Mononuclear cell (primary cell): ENCODE measurements around the gene PRODH2. TPM values are rescaled to one million over a fixed set of nuclear protein-coding genes. Genes with fewer than 3 reads are reported as not detected.

Experiments
- H3K27me3 ChIP-seq: 2 replicates; pipeline ENCODE4 v1.6.0; 2011; ENCODE audit warnings: low read length, control low read depth; ENCODE audit not compliant: insufficient read depth
- H3K4me1 ChIP-seq: 2 replicates; pipeline ENCODE4 v1.5.1; 2011; ENCODE audit warnings: mild to moderate bottlenecking, low read length, control low read depth; ENCODE audit not compliant: insufficient read depth
- H3K4me3 ChIP-seq: 2 replicates; pipeline ENCODE4 v1.5.1; 2011; ENCODE audit warnings: mild to moderate bottlenecking, low read length, moderate library complexity
- H3K9me3 ChIP-seq: 2 replicates; pipeline ENCODE4 v1.5.1; 2011; ENCODE audit warnings: low read depth, mild to moderate bottlenecking, control low read depth, low read length
- total RNA-seq: library from RNA; depleted of rRNA; stranded (reverse); fragments of >200 nt; gene quantifications from one replicate; pipeline ENCODE4 v1.2.3, GENCODE V29; 2012

Gene PRODH2
- total RNA-seq, 1 donor, result not detected

DNA sequence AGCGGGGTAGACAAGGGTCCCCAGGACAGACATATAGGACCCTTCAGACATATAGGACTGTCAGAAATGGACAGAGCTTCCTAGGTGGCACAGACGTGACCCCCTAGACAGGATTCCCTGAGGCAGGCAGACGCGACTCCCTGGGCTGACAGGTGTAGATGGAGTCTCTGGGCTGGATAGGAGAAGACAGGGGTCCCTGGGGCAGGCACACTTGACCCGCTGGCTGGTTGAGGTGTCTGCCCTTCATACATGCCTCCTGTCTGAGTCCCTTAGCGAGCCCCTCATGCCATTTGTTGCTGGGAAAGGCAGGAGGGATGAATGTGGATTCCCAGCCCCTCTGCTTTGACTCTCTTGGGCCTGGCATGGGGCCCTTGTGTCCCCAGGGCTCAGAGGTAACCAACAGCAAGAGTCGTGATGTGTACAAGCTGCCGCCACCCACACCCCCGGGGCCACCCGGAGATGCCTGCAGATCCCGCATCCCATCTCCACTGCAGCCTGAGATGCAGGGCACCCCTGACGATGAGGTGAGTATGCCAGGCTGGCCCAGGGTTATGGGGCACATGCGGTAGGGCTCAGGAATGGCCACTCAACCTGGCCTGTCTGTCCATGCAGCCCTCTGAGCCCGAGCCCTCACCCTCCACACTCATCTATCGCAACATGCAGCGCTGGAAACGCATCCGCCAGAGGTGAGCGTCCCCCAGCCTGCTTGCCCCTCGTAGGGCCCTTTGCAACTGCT lies 58.8 kb downstream of the PRODH2 start:
- H3K27me3 ChIP-seq, result peaks cover 9% of the 10 kb centered on the region
- H3K4me3 ChIP-seq, result no peak overlapping the region
- no peaks in the 10 kb centered on the region for H3K9me3 ChIP-seq
- peaks cover 36% of the 10 kb centered on the region for H3K4me1 ChIP-seq

DNA sequence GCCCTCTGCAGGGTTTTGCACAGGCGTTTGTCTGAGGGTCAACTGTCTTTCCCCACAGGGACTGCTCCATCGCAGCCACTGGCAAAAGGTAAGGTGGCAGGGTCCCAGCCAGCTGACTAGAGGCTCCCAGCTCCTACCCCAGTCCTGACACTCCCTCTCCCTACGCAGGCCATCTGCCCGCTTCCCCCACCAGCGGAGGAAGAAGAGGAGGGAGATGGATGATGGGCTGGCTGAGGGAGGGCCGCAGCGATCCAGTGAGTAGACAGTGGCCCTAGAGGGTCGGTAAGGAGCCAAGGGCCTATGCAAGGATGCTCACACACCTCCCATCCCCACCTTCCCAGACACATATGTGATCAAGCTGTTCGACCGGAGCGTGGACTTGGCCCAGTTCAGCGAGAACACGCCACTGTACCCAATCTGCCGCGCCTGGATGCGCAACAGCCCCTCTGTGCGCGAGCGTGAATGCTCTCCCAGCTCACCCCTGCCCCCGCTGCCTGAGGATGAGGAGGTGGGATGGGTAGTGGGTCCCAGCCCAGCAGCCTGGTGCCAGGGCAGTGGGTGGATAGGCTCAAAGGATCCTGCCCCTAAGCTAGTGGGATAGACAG lies 59.8 kb downstream of the PRODH2 start:
- no peaks in the 10 kb centered on the region for H3K9me3 ChIP-seq
- H3K4me3 ChIP-seq, result no peak overlapping the region
- peaks cover 9% of the 10 kb centered on the region for H3K27me3 ChIP-seq
- H3K4me1 ChIP-seq, result peaks cover 36% of the 10 kb centered on the region

DNA sequence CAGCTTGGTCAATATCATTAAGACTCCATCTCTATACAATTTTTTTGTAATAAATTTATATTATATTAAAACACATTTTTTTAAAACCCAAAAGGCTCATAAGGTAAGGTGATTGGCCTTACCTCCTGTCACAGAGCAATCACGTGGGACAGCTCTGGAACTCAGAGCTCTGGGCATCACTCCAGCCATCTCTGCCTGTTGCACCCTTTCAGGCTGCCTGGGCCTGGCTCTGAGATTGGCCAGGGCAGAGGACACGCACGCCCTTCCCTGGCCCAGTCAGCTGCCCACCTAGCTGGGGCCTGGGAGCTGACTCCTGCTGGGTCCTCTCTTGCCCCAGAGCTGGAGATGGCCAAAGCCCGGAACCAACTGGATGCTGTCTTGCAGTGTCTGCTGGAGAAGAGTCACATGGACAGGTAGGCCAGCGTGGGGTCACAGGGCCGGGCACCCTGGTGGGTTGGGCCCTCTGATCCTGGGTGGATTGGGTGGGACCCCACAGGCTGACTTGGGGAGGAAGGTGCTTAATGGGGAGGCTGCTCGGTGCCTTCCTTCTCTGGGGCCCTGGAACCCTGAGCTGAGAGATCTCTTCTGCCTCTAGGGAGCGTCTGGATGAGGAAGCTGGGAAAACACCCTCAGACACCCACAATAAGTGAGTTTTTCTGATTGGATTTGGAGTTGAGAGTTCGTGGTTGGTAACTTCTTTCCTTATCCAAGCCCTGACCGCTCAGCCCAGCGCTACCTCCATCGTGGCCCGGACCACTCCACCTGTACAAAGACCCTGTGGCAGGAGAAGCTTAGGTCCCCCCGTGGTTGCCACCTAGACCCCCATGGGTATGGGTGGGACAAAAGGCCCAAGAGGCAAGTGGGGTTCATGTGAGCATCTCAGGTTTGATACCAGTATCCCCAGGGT lies 60.6 kb downstream of the PRODH2 start:
- H3K27me3 ChIP-seq, result peaks cover 9% of the 10 kb centered on the region
- H3K4me3 ChIP-seq, result no peak overlapping the region
- peaks cover 34% of the 10 kb centered on the region for H3K4me1 ChIP-seq
- no peaks in the 10 kb centered on the region for H3K9me3 ChIP-seq

DNA sequence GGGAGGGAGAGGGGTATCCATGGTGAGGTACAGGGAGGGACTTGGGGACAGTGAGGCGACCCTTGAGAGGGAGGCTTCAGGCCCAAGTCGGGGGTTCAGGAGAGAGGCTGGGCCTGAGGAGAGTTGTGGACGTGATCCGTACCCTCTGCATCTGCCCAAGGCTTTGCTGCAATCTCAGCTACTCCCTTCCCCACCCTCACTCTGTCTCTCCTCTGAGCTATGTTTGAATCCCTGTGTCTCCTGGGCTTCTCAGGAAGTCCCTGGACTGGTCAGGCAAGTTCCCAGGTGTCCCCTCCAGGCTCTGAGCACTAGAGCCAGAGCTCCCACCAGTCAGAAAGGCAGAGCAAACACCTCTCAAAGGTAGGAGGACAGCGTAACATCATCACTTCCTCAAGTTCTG lies 62.5 kb downstream of the PRODH2 start:
- Histone ChIP-seq H3K4me3 (no peak overlapping the region), H3K27me3 (no peaks in the 10 kb centered on the region), H3K4me1 (peaks cover 29% of the 10 kb centered on the region), H3K9me3 (no peaks in the 10 kb centered on the region)

Other genes starting within 250 kb of the PRODH2 start
- not detected for gene ATP4A, start 249.2 kb downstream of the PRODH2 start, total RNA-seq
- not detected for gene PMIS2, start 226.7 kb downstream of the PRODH2 start, total RNA-seq
- gene HAUS5, start 200.1 kb downstream of the PRODH2 start, total RNA-seq, result 6.0 TPM
- 16.0 TPM for gene RBM42, start 183.8 kb downstream of the PRODH2 start, total RNA-seq
- gene ETV2, start 171.1 kb downstream of the PRODH2 start, total RNA-seq, result not detected
- gene COX6B1, start 164.5 kb downstream of the PRODH2 start, total RNA-seq, result 219 TPM
- not detected for gene UPK1A, start 146.3 kb downstream of the PRODH2 start, total RNA-seq
- 0.42 TPM for gene ZBTB32, start 108.3 kb downstream of the PRODH2 start, total RNA-seq
- 10.8 TPM for gene KMT2B, start 94.8 kb downstream of the PRODH2 start, total RNA-seq
- gene IGFLR1, start 70.4 kb downstream of the PRODH2 start, total RNA-seq, result 8.7 TPM
- gene U2AF1L4, start 67.4 kb downstream of the PRODH2 start, total RNA-seq, result 18.4 TPM
- gene PSENEN, start 67.2 kb downstream of the PRODH2 start, total RNA-seq, result 8.0 TPM
- gene LIN37, start 64.3 kb downstream of the PRODH2 start, total RNA-seq, result 1.9 TPM
- gene HSPB6, start 55.8 kb downstream of the PRODH2 start, total RNA-seq, result not detected
- 5.1 TPM for gene PROSER3, start 54.7 kb downstream of the PRODH2 start, total RNA-seq
- gene ARHGAP33, start 37.3 kb downstream of the PRODH2 start, total RNA-seq, result 4.1 TPM
- gene NPHS1, start 39.7 kb upstream of the PRODH2 start, total RNA-seq, result not detected
- gene KIRREL2, start 44.1 kb upstream of the PRODH2 start, total RNA-seq, result 0.10 TPM
- gene APLP1, start 55.7 kb upstream of the PRODH2 start, total RNA-seq, result not detected
- 128 TPM for gene NFKBID, start 87.7 kb upstream of the PRODH2 start, total RNA-seq
- 58.1 TPM for gene HCST, start 89.7 kb upstream of the PRODH2 start, total RNA-seq
- 286 TPM for gene TYROBP, start 95.5 kb upstream of the PRODH2 start, total RNA-seq
- 1.3 TPM for gene LRFN3, start 123.5 kb upstream of the PRODH2 start, total RNA-seq
- 8.3 TPM for gene SDHAF1, start 182.3 kb upstream of the PRODH2 start, total RNA-seq
- gene SYNE4, start 196.0 kb upstream of the PRODH2 start, total RNA-seq, result 0.10 TPM
- 6.6 TPM for gene ALKBH6, start 201.4 kb upstream of the PRODH2 start, total RNA-seq
- 0.10 TPM for gene CLIP3, start 220.0 kb upstream of the PRODH2 start, total RNA-seq
- 0.42 TPM for gene THAP8, start 241.4 kb upstream of the PRODH2 start, total RNA-seq
- 1.4 TPM for gene WDR62, start 242.1 kb upstream of the PRODH2 start, total RNA-seq